HL-60 (cell line): Measurements from ENCODE around the gene KAT6B.

Experiments used
- DNase-seq, 2 experiments: peaks; one replicate each; pipeline ENCODE4 v3.0.0-alpha.2; 2010 to 2020; ENCODE audit warnings: low read depth in 1 of 2, low spot score in 1 of 2
- H3K27ac ChIP-seq: fragments of 250-450 bp; sonication (Bioruptor Pico); replicated peaks from 2 replicates; pipeline ENCODE4 v1.5.1; 2020; ENCODE audit warnings: mild to moderate bottlenecking, moderate library complexity
- H3K27me3 ChIP-seq: fragments of 250-450 bp; sonication (Bioruptor Pico); 2 replicates; pipeline ENCODE4 v1.5.1; 2021; ENCODE audit warnings: mild to moderate bottlenecking, moderate library complexity; ENCODE audit not compliant: insufficient read depth, poor library complexity, severe bottlenecking
- H3K4me3 ChIP-seq: replicated peaks from 2 replicates; pipeline ENCODE4 v1.5.1; 2011; ENCODE audit warnings: mild to moderate bottlenecking, control low read depth, low read length; ENCODE audit not compliant: insufficient read depth
- CTCF ChIP-seq: IDR thresholded peaks from one replicate; pipeline ENCODE4 v1.5.1; 2011; ENCODE audit warnings: low read length, control low read depth, inconsistent platforms; ENCODE audit not compliant: insufficient read depth
- GABPA ChIP-seq: IDR thresholded peaks from 2 replicates; pipeline ENCODE4 v1.6.1; 2012; ENCODE audit warnings: low read depth
- POLR2AphosphoS5 ChIP-seq: IDR thresholded peaks from 2 replicates; pipeline ENCODE4 v1.6.1; 2012; ENCODE audit warnings: low read depth
- REST ChIP-seq: IDR thresholded peaks from 2 replicates; pipeline ENCODE4 v1.6.1; 2012; ENCODE audit warnings: low read depth; ENCODE audit not compliant: insufficient replicate concordance
- SPI1 ChIP-seq: IDR thresholded peaks from 2 replicates; pipeline ENCODE4 v1.6.1; 2012; ENCODE audit warnings: low read depth, mild to moderate bottlenecking, borderline replicate concordance

Gene KAT6B

GRCh38 chr10:74870191-74870590, 43.8 kb downstream of the KAT6B start:
- no peak for TF ChIP-seq REST
- TF ChIP-seq CTCF: no peak
- no peak for TF ChIP-seq SPI1
- TF ChIP-seq POLR2AphosphoS5: no peak
- TF ChIP-seq GABPA: no peak
- no peak for DNase-seq
- no peak overlapping the region for H3K4me3 ChIP-seq
- H3K27me3 ChIP-seq: no peaks in the 10 kb centered on the region
- H3K27ac ChIP-seq: no peak overlapping the region

GRCh38 chr10:74871595-74872382, 45.4 kb downstream of the KAT6B start:
- no peaks in the 10 kb centered on the region for H3K27me3 ChIP-seq
- H3K4me3 ChIP-seq: no peak overlapping the region
- no peak overlapping the region for H3K27ac ChIP-seq
- TF ChIP-seq CTCF (no peak), GABPA (no peak), REST (no peak), POLR2AphosphoS5 (no peak), SPI1 (no peak)
- DNase-seq: peak in 1 of 2 experiments; percentile 50

GRCh38 chr10:74873803-74874454, 47.5 kb downstream of the KAT6B start:
- H3K4me3 ChIP-seq: no peak overlapping the region
- no peak for TF ChIP-seq POLR2AphosphoS5
- TF ChIP-seq REST: no peak
- no peak for TF ChIP-seq CTCF
- no peak for TF ChIP-seq SPI1
- no peak for TF ChIP-seq GABPA
- no peaks in the 10 kb centered on the region for H3K27me3 ChIP-seq
- DNase-seq: no peak
- H3K27ac ChIP-seq: no peak overlapping the region
